Pulmonary artery endothelial cell (primary cell): Measurements from ENCODE around the gene FRMD8. TPM values are rescaled to one million over a fixed set of nuclear protein-coding genes. Genes with fewer than 3 reads are reported as not detected.

Experiments
- DNase-seq: peaks from one replicate; pipeline ENCODE4 v3.0.0-alpha.2; 2011; ENCODE audit warnings: low read depth, low spot score
- total RNA-seq: library from RNA; depleted of rRNA; stranded (reverse); fragments of >200 nt; gene quantifications from 2 replicates; pipeline ENCODE4 v1.2.3, GENCODE V29; 2014

FRMD8 gene
- total RNA-seq, 1 donor from 2014 or later = 78.5 TPM

GRCh38 chr11:65424205-65425104 lies 38.0 kb downstream of the FRMD8 start:
- no peak for DNase-seq

- no peak for DNase-seq
These were observed 38.9 kb downstream of the FRMD8 start for GRCh38 chr11:65425105-65425970.

- no peak for DNase-seq
These were observed 39.8 kb downstream of the FRMD8 start for GRCh38 chr11:65425971-65426838.

GRCh38 chr11:65426839-65427690 lies 40.6 kb downstream of the FRMD8 start:
- DNase-seq = no peak

GRCh38 chr11:65427691-65428577 lies 41.5 kb downstream of the FRMD8 start:
- no peak for DNase-seq

GRCh38 chr11:65428578-65429067 lies 42.2 kb downstream of the FRMD8 start:
- DNase-seq = no peak

GRCh38 chr11:65429068-65429681 lies 42.7 kb downstream of the FRMD8 start:
- DNase-seq = no peak

- no peak for DNase-seq
These were observed 43.4 kb downstream of the FRMD8 start for GRCh38 chr11:65429724-65430405.

- DNase-seq = no peak
These were observed 44.2 kb downstream of the FRMD8 start for GRCh38 chr11:65430406-65431217.

- DNase-seq = no peak
These were observed 45.1 kb downstream of the FRMD8 start for GRCh38 chr11:65431451-65432099.

- DNase-seq = no peak
These were observed 45.7 kb downstream of the FRMD8 start for GRCh38 chr11:65432100-65432650.

- no peak for DNase-seq
These were observed 46.5 kb downstream of the FRMD8 start for GRCh38 chr11:65432686-65433582.

GRCh38 chr11:65433657-65434056 lies 47.2 kb downstream of the FRMD8 start:
- DNase-seq = no peak

GRCh38 chr11:65434057-65434666 lies 47.7 kb downstream of the FRMD8 start:
- no peak for DNase-seq
